Measurements from ENCODE around the gene PTP4A1.
"Not testable (repeated sequence)": the region's sequence is repeated elsewhere in the genome, so short reads cannot be mapped to it uniquely, and the experiment has no call there.

The PTP4A1 gene

GRCh38 chr6:63582579-63583231 is 10.4 kb downstream of the PTP4A1 start:
- H3K27ac ChIP-seq, result no peak overlapping the region
- TF ChIP-seq, protein P1, sequence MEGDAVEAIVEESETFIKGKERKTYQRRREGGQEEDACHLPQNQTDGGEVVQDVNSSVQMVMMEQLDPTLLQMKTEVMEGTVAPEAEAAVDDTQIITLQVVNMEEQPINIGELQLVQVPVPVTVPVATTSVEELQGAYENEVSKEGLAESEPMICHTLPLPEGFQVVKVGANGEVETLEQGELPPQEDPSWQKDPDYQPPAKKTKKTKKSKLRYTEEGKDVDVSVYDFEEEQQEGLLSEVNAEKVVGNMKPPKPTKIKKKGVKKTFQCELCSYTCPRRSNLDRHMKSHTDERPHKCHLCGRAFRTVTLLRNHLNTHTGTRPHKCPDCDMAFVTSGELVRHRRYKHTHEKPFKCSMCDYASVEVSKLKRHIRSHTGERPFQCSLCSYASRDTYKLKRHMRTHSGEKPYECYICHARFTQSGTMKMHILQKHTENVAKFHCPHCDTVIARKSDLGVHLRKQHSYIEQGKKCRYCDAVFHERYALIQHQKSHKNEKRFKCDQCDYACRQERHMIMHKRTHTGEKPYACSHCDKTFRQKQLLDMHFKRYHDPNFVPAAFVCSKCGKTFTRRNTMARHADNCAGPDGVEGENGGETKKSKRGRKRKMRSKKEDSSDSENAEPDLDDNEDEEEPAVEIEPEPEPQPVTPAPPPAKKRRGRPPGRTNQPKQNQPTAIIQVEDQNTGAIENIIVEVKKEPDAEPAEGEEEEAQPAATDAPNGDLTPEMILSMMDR (IDR thresholded peaks at IDR 0.05), result no peak
- intact Hi-C loops (cut with DNase I; ENCODE audit: low total_unique reads), result no loop called here
- H3K9me3 ChIP-seq, result no peaks in the 10 kb centered on the region
- H3K4me3 ChIP-seq, result no peak overlapping the region
- no peaks in the 10 kb centered on the region for H3K27me3 ChIP-seq
- no peak for DNase-seq
- H3K4me1 ChIP-seq, result no peaks in the 10 kb centered on the region
- peaks cover 34 to 38% (median 36%) of the 10 kb centered on the region in 3 donors for H3K36me3 ChIP-seq

DNA sequence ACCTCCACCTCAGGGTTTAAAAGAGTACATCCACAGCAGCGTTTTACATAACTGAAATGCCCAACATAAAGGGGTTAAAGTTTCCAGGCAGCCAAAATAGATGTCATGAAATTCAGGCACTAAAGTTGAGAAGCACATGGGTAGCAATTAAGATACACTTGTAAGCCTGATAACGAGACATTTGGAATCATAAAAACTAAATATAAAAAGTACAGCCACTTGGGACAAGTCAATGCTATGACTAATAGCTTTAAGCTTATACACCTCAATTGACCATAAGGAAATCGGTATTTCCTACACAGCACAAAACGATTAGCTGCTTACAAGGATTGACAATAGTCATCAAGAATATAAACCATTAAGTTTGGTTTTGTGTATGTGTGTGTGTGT is 11.8 kb downstream of the PTP4A1 start:
- Histone ChIP-seq H3K27me3 (no peaks in the 10 kb centered on the region), H3K27ac (no peak overlapping the region), H3K36me3 (peaks cover 24 to 25% (median 25%) of the 10 kb centered on the region in 3 donors), H3K9me3 (no peaks in the 10 kb centered on the region), H3K4me1 (no peaks in the 10 kb centered on the region), H3K4me3 (no peak overlapping the region)
- intact Hi-C loops (cut with DNase I; ENCODE audit: low total_unique reads), result no loop called here
- DNase-seq, result no peak
- TF ChIP-seq, protein P1 (IDR thresholded peaks at IDR 0.05), result no peak

DNA sequence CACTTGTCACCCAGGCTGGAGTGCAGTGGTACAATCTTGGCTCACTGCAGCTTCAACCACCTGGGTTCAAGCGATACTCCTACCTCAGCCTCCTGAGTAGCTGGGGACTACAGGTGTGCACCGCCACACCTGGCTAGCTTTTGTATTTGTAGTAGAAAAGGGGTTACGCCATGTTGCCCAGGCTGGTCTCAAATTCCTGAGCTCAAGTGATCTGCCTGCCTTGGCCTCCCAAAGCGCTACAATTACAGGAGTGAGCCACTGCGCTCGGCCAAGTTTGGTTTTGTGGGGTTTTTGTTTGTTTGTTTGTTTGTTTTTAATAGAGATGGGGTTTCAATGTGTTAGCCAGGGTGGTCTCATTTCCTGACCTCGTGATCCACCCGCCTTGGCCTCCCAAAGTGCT is 12.3 kb downstream of the PTP4A1 start:
- no peaks in the 10 kb centered on the region for H3K27me3 ChIP-seq
- peaks cover 20% of the 10 kb centered on the region in 3 donors for H3K36me3 ChIP-seq
- TF ChIP-seq, protein P1 (IDR thresholded peaks at IDR 0.05), result no peak
- intact Hi-C loops (cut with DNase I; ENCODE audit: low total_unique reads), result no loop called here
- H3K27ac ChIP-seq, result no peak overlapping the region
- no peak for DNase-seq
- H3K9me3 ChIP-seq, result no peaks in the 10 kb centered on the region
- H3K4me1 ChIP-seq, result no peaks in the 10 kb centered on the region
- no peak overlapping the region for H3K4me3 ChIP-seq

- H3K36me3 ChIP-seq; H3K9me3 ChIP-seq; intact Hi-C loops (cut with DNase I; ENCODE audit: low total_unique reads); H3K4me3 ChIP-seq; H3K4me1 ChIP-seq; DNase-seq; H3K27me3 ChIP-seq; H3K27ac ChIP-seq: not testable (repeated sequence)
Measured at GRCh38 chr6:63585652-63586051, 13.4 kb downstream of the PTP4A1 start.

DNA sequence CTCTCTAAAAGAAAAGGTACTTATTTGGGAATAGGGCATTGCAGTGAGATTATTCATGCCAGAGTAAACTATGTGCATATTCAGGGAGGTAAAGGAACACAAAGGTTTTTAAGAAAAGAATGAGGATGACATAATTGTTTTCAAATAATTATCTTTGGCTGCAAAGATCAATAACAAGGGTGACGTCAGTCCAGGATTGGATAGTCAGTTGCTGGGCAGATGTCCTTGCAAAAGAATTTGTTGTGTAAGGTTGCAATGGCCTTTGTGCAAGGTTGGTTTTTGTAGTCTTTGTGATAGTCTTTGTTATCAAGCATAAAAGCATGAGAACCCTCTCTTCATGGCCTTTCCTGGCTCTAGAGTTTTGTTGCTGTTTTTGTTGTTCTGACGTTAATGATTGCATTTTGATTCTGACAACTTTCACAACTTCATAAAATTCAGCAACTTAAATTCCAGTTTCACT is 17.7 kb downstream of the PTP4A1 start:
- Histone ChIP-seq H3K36me3 (no peaks in the 10 kb centered on the region), H3K9me3 (no peaks in the 10 kb centered on the region), H3K27me3 (no peaks in the 10 kb centered on the region), H3K4me1 (no peaks in the 10 kb centered on the region), H3K27ac (no peak overlapping the region), H3K4me3 (no peak overlapping the region)
- intact Hi-C loops (cut with DNase I; ENCODE audit: low total_unique reads), result no loop called here
- DNase-seq, result no peak
- TF ChIP-seq, protein P1 (IDR thresholded peaks at IDR 0.05), result no peak

DNA sequence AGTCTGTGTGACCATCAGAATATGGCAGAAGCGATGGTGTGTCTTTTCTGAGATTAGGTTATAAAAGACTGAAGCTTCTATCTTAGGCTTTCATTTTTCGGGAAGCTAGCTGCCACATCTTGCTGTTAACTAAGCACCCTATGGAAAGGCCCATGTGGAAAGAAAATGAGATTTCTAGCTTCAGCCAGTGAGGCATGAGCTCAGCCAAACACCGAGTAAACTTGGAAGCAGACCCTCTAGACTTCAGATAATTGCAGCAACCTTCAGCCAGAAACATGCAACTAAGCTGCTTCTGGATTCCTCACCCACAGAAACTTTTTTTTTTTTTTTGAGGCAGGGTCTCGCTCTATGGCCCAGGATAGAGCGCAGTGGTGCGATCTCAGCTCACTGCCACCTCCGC is 20.6 kb downstream of the PTP4A1 start:
- Histone ChIP-seq H3K27ac (no peak overlapping the region), H3K36me3 (no peaks in the 10 kb centered on the region), H3K4me1 (peaks cover 0 to 4% (median 3%) of the 10 kb centered on the region in 4 donors), H3K4me3 (no peak overlapping the region), H3K27me3 (no peaks in the 10 kb centered on the region), H3K9me3 (no peaks in the 10 kb centered on the region)
- DNase-seq, result no peak
- intact Hi-C loops (cut with DNase I; ENCODE audit: low total_unique reads), result no loop called here
- TF ChIP-seq, protein P1 (IDR thresholded peaks at IDR 0.05), result no peak
